ENCODE measurements around the gene TFR2.

DNA sequence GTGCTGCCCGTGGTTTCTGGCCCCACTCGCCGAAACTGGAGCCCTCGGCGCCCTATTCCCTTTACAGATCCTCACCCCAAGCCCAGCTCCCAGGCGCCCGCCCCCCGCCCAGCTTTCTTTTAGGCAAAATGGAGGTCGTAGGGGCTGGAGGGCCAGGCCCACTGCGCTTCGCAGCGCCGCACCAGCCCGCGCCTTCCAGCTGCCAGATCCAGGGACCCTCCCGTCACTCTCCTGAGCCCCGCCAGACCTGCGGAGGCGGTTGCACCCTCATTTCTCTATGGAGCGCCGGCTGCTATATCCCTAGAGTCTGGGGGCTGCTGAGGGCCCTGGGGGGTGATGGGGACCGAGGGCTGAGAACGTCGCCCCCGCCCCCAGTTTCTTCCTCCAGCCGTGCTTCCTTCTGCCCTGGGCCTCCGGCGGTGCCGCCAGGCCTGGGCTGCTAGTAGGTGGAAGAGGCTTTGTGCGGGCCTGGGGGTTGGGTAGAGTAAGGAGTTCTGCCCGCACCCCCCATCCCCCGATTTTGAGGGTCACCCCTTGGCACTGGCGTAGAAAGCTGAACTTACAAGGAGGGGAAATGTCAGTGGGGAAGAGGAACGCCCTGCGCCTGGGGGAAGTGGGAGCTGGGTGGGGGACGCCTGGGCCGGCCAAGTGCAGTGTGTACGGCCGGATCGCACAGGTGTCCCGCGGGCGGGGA is 33.2 kb upstream of the TFR2 start:
- TF ChIP-seq, protein P1, sequence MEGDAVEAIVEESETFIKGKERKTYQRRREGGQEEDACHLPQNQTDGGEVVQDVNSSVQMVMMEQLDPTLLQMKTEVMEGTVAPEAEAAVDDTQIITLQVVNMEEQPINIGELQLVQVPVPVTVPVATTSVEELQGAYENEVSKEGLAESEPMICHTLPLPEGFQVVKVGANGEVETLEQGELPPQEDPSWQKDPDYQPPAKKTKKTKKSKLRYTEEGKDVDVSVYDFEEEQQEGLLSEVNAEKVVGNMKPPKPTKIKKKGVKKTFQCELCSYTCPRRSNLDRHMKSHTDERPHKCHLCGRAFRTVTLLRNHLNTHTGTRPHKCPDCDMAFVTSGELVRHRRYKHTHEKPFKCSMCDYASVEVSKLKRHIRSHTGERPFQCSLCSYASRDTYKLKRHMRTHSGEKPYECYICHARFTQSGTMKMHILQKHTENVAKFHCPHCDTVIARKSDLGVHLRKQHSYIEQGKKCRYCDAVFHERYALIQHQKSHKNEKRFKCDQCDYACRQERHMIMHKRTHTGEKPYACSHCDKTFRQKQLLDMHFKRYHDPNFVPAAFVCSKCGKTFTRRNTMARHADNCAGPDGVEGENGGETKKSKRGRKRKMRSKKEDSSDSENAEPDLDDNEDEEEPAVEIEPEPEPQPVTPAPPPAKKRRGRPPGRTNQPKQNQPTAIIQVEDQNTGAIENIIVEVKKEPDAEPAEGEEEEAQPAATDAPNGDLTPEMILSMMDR (conservative IDR thresholded peaks at IDR 0.05) = no peak
- TF ChIP-seq EZH2 (IDR thresholded peaks at IDR 0.05; ENCODE audit: low read depth) = no peak
